OCI-LY7 (cell line): ENCODE results near the gene NBL1. TPM values are rescaled to one million over a fixed set of nuclear protein-coding genes. Genes with fewer than 3 reads are reported as not detected.
A peak's percentile ranks its signal among the peaks of the same experiment; 100 is the strongest.

Source experiments
- BruUV-seq: library from RNA; stranded (reverse); fragments of 400-500 nt; replicated peaks from 2 replicates; lab custom pipeline; 2021; lab: Mats Ljungman, UMichigan
- CTCF ChIA-PET: fragments of 300-600 bp; sonication (Branson Sonifier 250); formaldehyde crosslinking; loops from one replicate; lab custom pipeline; 2022; ENCODE audit warnings: antibody characterized with exemption; ENCODE audit not compliant: unreplicated experiment; lab: Charles Lee
- POLR2A ChIA-PET: fragments of 300-600 bp; sonication (Branson Sonifier 250); formaldehyde crosslinking; loops from one replicate; lab custom pipeline; 2022; ENCODE audit warnings: antibody characterized with exemption; lab: Charles Lee
- DNase-seq: peaks from one replicate; pipeline ENCODE4 v3.0.0-alpha.2; 2015; ENCODE audit warnings: low spot score
- H2AFZ ChIP-seq: fragments of 200-600 bp; sonication (generic), shearing (Covaris generic); 2 replicates; pipeline ENCODE4 v1.6.1; 2014; ENCODE audit warnings: mild to moderate bottlenecking, antibody characterized with exemption, low read length, moderate library complexity
- H3K27ac ChIP-seq: fragments of 200-600 bp; sonication (generic); 2 replicates; pipeline ENCODE4 v1.5.1; 2014; ENCODE audit warnings: mixed run types, low read depth, mild to moderate bottlenecking, moderate library complexity, low read length, inconsistent platforms; ENCODE audit not compliant: poor library complexity, severe bottlenecking
- H3K36me3 ChIP-seq: fragments of 200-600 bp; sonication (generic); 2 replicates; pipeline ENCODE4 v1.6.1; 2014; ENCODE audit warnings: mild to moderate bottlenecking, antibody characterized with exemption, low read length, moderate library complexity, mixed read lengths; ENCODE audit not compliant: insufficient read depth
- H3K4me1 ChIP-seq: fragments of 200-600 bp; sonication (generic); 2 replicates; pipeline ENCODE4 v1.5.1; 2014; ENCODE audit warnings: mild to moderate bottlenecking, low read length; ENCODE audit not compliant: insufficient read depth, poor library complexity, severe bottlenecking
- H3K4me2 ChIP-seq: fragments of 200-600 bp; sonication (generic); 2 replicates; pipeline ENCODE4 v1.6.1; 2014; ENCODE audit warnings: mild to moderate bottlenecking, low read length
- H3K4me3 ChIP-seq: fragments of 200-600 bp; sonication (generic); 2 replicates; pipeline ENCODE4 v1.5.1; 2014; ENCODE audit warnings: mild to moderate bottlenecking, low read depth, low read length; ENCODE audit not compliant: poor library complexity, severe bottlenecking
- H3K79me2 ChIP-seq: fragments of 200-600 bp; sonication (generic); 2 replicates; pipeline ENCODE4 v1.6.1; 2016; ENCODE audit warnings: low read depth, mild to moderate bottlenecking, low read length, moderate library complexity, mixed read lengths; ENCODE audit not compliant: insufficient read depth
- H3K9me2 ChIP-seq: fragments of 200-600 bp; sonication (generic); 2 replicates; pipeline ENCODE4 v1.6.1; 2016; ENCODE audit warnings: mild to moderate bottlenecking, low read length, mixed read lengths; ENCODE audit not compliant: insufficient read depth
- H3K9me3 ChIP-seq: fragments of 200-600 bp; sonication (generic); 2 replicates; pipeline ENCODE4 v1.6.1; 2014; ENCODE audit warnings: mild to moderate bottlenecking, mixed run types, low read length, mixed read lengths
- H4K20me1 ChIP-seq: fragments of 200-600 bp; sonication (generic); 2 replicates; pipeline ENCODE4 v1.6.1; 2014; ENCODE audit warnings: mild to moderate bottlenecking, antibody characterized with exemption, low read length, moderate library complexity, mixed read lengths; ENCODE audit not compliant: insufficient read depth
- CTCF ChIP-seq: fragments of 200-600 bp; sonication (generic); conservative IDR thresholded peaks from 2 replicates; pipeline ENCODE4 v1.5.1; 2014; ENCODE audit warnings: mild to moderate bottlenecking, antibody characterized with exemption, low read length, moderate library complexity, mixed read lengths
- EZH2phosphoT487 ChIP-seq: fragments of 200-600 bp; sonication (generic); IDR thresholded peaks from 2 replicates; pipeline ENCODE4 v1.6.1; 2018; ENCODE audit warnings: low read depth, borderline replicate concordance, mild to moderate bottlenecking, mixed run types, antibody characterized with exemption, low read length, moderate library complexity, mixed read lengths
- intact Hi-C: fragments of 100-400 bp; cut with micrococcal nuclease; formaldehyde crosslinking; loops from one replicate; pipeline ENCODE4 v1.10.0; 2022; ENCODE audit not compliant: unreplicated experiment
- total RNA-seq, 2 experiments: library from RNA; depleted of rRNA in 1 of 2; stranded (reverse); fragments of >200 nt in 1 of 2; shearing (Covaris generic) in 1 of 2; gene quantifications; 2 replicates each; pipeline ENCODE4 v1.2.3, GENCODE V29; 2014 to 2022

The NBL1 gene
- total RNA-seq, 2 experiments from 2014 or later = not detected

GRCh38 chr1:19596714-19597495, 47.2 kb upstream of the NBL1 start:
- H4K20me1 ChIP-seq = peaks cover 21% of the 10 kb centered on the region
- H2AFZ ChIP-seq = peak overlapping the region; percentile 65
- H3K9me3 ChIP-seq = no peaks in the 10 kb centered on the region
- BruUV-seq = no TSS peak
- H3K36me3 ChIP-seq = peaks cover 35% of the 10 kb centered on the region
- peaks cover 31% of the 10 kb centered on the region for H3K4me1 ChIP-seq
- peak; percentile 99 for DNase-seq
- H3K4me3 ChIP-seq = peak overlapping the region; percentile 82
- intact Hi-C loops = no loop called here
- ChIA-PET CTCF (no interaction called here), POLR2A (interaction anchor here (0.5 to 1.2 kb wide), 6 partner anchors 12 to 1189 kb away, joined by 3 to 4 read pairs (median 3); no protein-coding TSS in a partner anchor)
- no peak for TF ChIP-seq EZH2phosphoT487
- no peak for TF ChIP-seq CTCF
- no peaks in the 10 kb centered on the region for H3K9me2 ChIP-seq
- H3K27ac ChIP-seq = peak overlapping the region; percentile 78
- peaks cover 49% of the 10 kb centered on the region for H3K79me2 ChIP-seq
- peak overlapping the region; percentile 86 for H3K4me2 ChIP-seq

- no peak for TF ChIP-seq EZH2phosphoT487
- TF ChIP-seq CTCF = no peak
- Histone ChIP-seq H3K9me3 (no peaks in the 10 kb centered on the region), H3K4me1 (peaks cover 31% of the 10 kb centered on the region), H3K27ac (peak overlapping the region; percentile 78), H3K4me3 (peak overlapping the region; percentile 82), H4K20me1 (peaks cover 23% of the 10 kb centered on the region), H3K36me3 (peaks cover 43% of the 10 kb centered on the region), H3K9me2 (no peaks in the 10 kb centered on the region), H3K79me2 (peaks cover 57% of the 10 kb centered on the region), H2AFZ (peak overlapping the region; percentile 56), H3K4me2 (peak overlapping the region; percentile 86)
- intact Hi-C loops = no loop called here
- CTCF ChIA-PET = interaction anchor here (1.0 kb wide), 1 partner anchor 205 kb away, joined by 3 read pairs; no protein-coding TSS in a partner anchor
- TSS peak; percentile 62 for BruUV-seq
- POLR2A ChIA-PET = interaction anchor here (0.6 to 1.2 kb wide), 4 partner anchors 11 to 1189 kb away, joined by 3 to 4 read pairs (median 3); no protein-coding TSS in a partner anchor
- no peak for DNase-seq
These were observed 46.4 kb upstream of the NBL1 start for GRCh38 chr1:19597496-19598309.
